HUES48 (cell line): ENCODE data around the gene ILDR1.

Source experiments
- H3K27ac ChIP-seq: one replicate; pipeline ENCODE4 v1.7.0; 2013; ENCODE audit warnings: low read depth, low read length, inconsistent platforms
- H3K27me3 ChIP-seq: 2 replicates; pipeline ENCODE4 v1.6.1; 2013; ENCODE audit warnings: mild to moderate bottlenecking, low read length; ENCODE audit not compliant: control insufficient read depth, insufficient read depth
- H3K36me3 ChIP-seq: 2 replicates; pipeline ENCODE4 v1.6.1; 2013; ENCODE audit warnings: low read length; ENCODE audit not compliant: control insufficient read depth, insufficient read depth
- H3K4me1 ChIP-seq: 2 replicates; pipeline ENCODE4 v1.6.1; 2013; ENCODE audit warnings: mild to moderate bottlenecking, low read length; ENCODE audit not compliant: control insufficient read depth, insufficient read depth
- H3K4me3 ChIP-seq: 2 replicates; pipeline ENCODE4 v1.5.1; 2013; ENCODE audit warnings: mild to moderate bottlenecking, low read depth, low read length
- H3K9ac ChIP-seq: 2 replicates; pipeline ENCODE4 v1.6.1; 2013; ENCODE audit warnings: mild to moderate bottlenecking, low read depth, low read length, moderate library complexity
- H3K9me3 ChIP-seq: 2 replicates; pipeline ENCODE4 v1.6.1; 2013; ENCODE audit warnings: low read length; ENCODE audit not compliant: control insufficient read depth, insufficient read depth

ILDR1 gene

DNA sequence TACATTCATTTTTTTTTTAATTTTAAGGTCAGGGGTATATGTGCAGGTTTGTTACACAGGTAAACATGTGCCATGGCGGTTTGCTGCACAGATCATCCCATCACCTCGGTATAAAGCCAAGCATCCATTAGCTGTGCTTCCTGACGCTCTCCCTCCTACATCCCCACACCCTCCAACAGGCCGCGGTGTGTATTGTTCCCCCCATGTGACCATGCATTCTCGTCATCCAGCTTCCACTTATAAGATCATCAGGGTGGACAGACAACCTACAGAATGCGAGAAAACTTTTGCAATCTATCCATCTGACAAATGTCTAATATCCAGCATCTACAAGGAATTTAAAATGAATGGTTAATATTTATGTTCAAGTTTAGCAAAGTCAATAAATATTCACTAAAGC, 19.4 kb downstream of the ILDR1 start:
- no peak overlapping the region for H3K9ac ChIP-seq
- H3K27ac ChIP-seq, result no peak overlapping the region
- peaks cover 14% of the 10 kb centered on the region for H3K4me1 ChIP-seq
- no peak overlapping the region for H3K4me3 ChIP-seq
- H3K36me3 ChIP-seq, result no peaks in the 10 kb centered on the region
- H3K27me3 ChIP-seq, result no peaks in the 10 kb centered on the region
- no peaks in the 10 kb centered on the region for H3K9me3 ChIP-seq

DNA sequence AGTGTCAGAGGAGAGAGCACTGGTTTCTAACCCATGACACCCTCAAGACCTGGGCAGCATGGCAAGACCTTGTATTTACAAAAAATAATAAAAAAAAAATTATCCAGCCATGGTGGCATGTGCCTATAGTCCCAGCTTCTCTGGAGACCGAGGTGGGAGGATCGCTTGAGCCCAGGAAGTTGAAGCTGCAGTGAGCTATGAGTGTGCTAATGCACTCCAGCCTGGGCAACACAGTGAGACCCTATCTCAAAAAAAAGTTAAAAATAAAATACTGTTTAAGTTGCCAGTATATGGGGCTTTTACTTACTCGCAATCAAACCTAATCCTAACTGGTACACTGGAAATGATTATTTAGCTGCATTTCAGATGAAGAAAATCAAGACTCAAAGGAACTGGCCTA, 20.2 kb downstream of the ILDR1 start:
- no peak overlapping the region for H3K27ac ChIP-seq
- no peaks in the 10 kb centered on the region for H3K27me3 ChIP-seq
- H3K4me3 ChIP-seq, result no peak overlapping the region
- no peaks in the 10 kb centered on the region for H3K9me3 ChIP-seq
- H3K36me3 ChIP-seq, result no peaks in the 10 kb centered on the region
- no peak overlapping the region for H3K9ac ChIP-seq
- H3K4me1 ChIP-seq, result peaks cover 14% of the 10 kb centered on the region

DNA sequence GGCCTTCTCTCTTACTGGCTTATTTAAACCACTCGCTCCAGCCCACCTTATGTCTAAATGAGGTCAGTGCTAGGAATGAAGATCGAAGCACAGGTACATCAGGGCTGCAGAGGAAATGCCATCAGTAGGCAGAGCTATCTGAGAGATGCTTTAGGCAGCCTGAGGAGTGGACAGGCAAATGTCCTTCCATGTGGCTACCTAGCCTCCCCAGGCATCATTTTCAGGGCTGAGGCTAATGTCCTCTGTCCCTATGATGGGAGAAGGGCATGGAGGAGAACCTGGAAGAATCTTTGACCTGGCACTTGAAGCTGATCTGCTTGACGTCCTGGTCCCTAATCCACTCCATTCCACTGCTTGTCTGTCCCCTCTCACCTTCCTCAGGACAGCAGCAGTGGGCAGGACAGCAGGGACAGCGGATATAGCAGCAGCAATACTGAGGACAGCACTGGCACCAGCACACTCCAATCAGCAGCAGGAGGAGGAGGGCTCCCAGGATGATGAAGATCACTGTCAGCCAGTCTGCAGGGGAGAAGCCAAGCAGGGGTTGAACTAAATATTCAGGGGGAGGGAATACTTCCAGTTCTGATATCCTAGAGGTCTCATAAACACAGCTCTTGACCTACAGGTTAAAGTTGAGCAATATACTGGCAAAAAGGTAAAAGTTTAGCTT, 21.0 kb downstream of the ILDR1 start:
- Histone ChIP-seq H3K9ac (no peak overlapping the region), H3K9me3 (no peaks in the 10 kb centered on the region), H3K4me1 (peaks cover 14% of the 10 kb centered on the region), H3K36me3 (no peaks in the 10 kb centered on the region), H3K4me3 (no peak overlapping the region), H3K27me3 (no peaks in the 10 kb centered on the region), H3K27ac (no peak overlapping the region)

DNA sequence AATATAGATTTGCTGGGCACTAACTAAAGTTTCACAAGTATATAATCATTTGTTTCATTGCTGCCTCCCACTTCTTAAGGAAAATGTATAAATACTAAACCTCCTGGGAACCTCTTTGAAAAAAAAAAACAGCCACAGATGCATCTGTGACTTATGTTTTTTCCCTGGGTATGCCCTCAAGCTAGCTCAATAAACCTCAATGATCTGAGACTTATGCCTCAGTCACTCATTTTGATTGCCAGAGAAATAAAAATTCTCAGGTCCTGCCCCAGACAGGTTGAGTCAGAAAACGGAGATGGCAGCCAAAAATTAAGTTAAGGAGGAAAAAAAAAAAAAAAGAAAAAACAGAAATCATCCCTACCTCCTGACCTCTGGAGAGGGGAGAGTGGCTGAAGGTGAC, 22.1 kb downstream of the ILDR1 start:
- peaks cover 16% of the 10 kb centered on the region for H3K4me1 ChIP-seq
- no peak overlapping the region for H3K27ac ChIP-seq
- H3K9ac ChIP-seq, result no peak overlapping the region
- no peak overlapping the region for H3K4me3 ChIP-seq
- no peaks in the 10 kb centered on the region for H3K36me3 ChIP-seq
- no peaks in the 10 kb centered on the region for H3K27me3 ChIP-seq
- no peaks in the 10 kb centered on the region for H3K9me3 ChIP-seq

DNA sequence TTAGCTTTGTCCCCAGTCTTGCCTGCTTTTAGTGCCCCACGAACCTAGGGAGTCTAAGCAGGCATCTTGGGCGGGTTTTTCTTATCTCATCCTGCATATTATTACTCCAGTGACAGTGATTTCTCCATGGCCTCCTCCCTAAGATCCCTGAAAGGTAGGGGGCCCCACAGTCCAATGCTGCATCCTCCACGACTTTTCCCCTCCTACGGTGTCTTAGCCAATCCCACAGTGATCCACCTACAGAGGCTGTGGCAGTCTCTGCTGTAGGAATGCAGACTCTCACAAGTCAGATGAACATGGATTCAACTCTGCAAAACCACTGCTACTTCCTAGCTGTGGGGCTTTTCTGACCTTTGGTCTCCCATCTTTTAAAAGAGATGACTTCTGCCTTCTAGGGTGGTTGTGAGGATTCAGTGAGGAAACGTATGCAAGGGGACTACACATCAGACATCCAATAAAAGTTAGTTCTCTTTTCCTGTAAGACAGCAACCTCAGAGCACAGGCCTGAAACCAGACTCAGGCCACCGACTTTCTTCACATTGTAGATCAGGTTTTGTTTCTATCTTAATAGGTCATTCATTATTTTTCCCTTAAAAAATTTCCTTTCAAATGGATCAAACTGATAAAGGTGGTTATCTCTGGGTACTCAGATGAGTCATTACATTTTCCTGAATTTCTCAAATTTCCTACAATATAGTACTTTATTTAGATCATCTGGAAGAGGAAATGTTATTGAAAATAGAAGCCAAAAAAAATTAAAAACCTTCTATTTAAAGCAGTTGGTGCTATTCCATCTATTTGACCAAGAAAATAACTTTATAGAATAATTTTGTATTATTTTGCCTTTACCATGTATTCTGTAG, 23.2 kb downstream of the ILDR1 start:
- H3K27me3 ChIP-seq, result no peaks in the 10 kb centered on the region

DNA sequence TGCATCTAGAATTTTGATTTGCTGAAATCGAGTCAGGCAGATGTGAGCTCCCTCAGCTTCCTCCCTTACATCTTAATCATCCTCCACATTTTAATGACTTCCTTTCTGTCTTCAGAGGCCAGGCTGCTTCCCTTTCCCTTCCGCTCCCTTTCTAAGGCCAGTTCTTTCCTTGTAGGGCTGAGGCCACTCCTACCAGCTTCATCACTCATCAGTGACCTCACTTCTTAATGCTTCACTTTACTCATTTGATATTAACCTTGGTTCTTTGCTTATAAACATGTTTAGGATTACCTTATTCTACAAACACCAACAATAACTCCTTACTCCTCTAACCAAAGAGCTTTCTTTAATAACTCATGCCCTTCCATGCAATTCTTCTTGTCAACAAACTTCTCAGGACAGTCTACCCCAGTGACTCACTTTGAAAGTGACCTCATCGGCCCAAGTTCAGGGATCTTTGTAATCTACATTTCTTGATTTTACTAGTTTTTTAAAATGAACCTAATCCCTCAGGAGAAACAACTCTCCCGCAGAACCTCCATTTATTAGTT, 23.9 kb downstream of the ILDR1 start:
- Histone ChIP-seq H3K27me3 (no peaks in the 10 kb centered on the region), H3K9ac (no peak overlapping the region), H3K4me1 (0 out of 2 replicates have a peak, but pooled peaks cover 10% of the 10 kb centered on the region), H3K36me3 (no peaks in the 10 kb centered on the region), H3K4me3 (no peak overlapping the region), H3K9me3 (no peaks in the 10 kb centered on the region), H3K27ac (no peak overlapping the region)

More for the DNA sequence above, 23.2 kb downstream of the ILDR1 start:
- H3K4me1 ChIP-seq, result 0 out of 2 replicates have a peak, but pooled peaks cover 10% of the 10 kb centered on the region
- H3K36me3 ChIP-seq, result no peaks in the 10 kb centered on the region
- no peak overlapping the region for H3K4me3 ChIP-seq
- no peak overlapping the region for H3K27ac ChIP-seq
- no peak overlapping the region for H3K9ac ChIP-seq
- H3K9me3 ChIP-seq, result no peaks in the 10 kb centered on the region

DNA sequence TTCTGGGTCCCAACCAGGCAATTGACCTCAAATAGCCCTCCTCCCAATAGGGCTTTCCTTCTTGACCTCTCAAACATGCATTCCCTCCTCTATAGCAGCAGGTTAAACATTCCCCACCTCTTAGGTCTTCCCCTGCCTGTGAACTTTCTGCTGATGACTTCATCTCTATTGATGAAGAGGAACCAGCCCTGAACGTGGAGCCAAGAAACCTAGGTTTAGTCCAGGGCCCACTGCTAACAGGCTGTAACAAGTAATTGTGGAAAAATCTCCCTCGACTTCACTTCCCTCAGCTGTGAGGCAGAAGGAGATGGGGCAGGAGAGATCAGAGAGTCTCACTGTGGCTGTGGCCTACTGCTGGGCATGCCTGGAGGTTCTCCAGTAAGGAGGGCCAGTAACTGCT, 24.7 kb downstream of the ILDR1 start:
- H3K27ac ChIP-seq, result no peak overlapping the region
- H3K27me3 ChIP-seq, result no peaks in the 10 kb centered on the region
- no peak overlapping the region for H3K4me3 ChIP-seq
- no peaks in the 10 kb centered on the region for H3K9me3 ChIP-seq
- 0 out of 2 replicates have a peak, but pooled peaks cover 10% of the 10 kb centered on the region for H3K4me1 ChIP-seq
- no peaks in the 10 kb centered on the region for H3K36me3 ChIP-seq
- no peak overlapping the region for H3K9ac ChIP-seq

DNA sequence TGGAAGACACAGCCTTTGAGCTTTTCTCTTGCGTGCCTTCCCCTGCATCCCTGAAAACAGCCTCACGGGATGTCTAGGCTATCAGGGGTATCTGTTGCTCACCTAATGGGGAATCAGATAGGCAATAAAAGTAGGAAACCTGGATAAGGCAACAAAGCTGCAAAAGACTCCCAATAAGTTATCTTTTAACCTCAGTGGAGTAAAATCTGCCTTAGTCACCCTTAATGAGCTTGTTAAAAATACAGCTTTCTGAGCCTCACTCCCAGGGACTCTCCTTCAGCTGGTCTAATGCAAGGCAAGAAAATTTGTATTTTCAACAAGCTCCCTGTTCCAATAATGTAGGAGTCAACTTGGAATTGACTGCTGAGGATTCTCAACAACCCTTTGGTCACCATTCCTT, 25.6 kb downstream of the ILDR1 start:
- Histone ChIP-seq H3K4me3 (no peak overlapping the region), H3K27ac (no peak overlapping the region), H3K27me3 (no peaks in the 10 kb centered on the region), H3K4me1 (0 out of 2 replicates have a peak, but pooled peaks cover 10% of the 10 kb centered on the region), H3K9ac (no peak overlapping the region), H3K9me3 (no peaks in the 10 kb centered on the region), H3K36me3 (no peaks in the 10 kb centered on the region)

DNA sequence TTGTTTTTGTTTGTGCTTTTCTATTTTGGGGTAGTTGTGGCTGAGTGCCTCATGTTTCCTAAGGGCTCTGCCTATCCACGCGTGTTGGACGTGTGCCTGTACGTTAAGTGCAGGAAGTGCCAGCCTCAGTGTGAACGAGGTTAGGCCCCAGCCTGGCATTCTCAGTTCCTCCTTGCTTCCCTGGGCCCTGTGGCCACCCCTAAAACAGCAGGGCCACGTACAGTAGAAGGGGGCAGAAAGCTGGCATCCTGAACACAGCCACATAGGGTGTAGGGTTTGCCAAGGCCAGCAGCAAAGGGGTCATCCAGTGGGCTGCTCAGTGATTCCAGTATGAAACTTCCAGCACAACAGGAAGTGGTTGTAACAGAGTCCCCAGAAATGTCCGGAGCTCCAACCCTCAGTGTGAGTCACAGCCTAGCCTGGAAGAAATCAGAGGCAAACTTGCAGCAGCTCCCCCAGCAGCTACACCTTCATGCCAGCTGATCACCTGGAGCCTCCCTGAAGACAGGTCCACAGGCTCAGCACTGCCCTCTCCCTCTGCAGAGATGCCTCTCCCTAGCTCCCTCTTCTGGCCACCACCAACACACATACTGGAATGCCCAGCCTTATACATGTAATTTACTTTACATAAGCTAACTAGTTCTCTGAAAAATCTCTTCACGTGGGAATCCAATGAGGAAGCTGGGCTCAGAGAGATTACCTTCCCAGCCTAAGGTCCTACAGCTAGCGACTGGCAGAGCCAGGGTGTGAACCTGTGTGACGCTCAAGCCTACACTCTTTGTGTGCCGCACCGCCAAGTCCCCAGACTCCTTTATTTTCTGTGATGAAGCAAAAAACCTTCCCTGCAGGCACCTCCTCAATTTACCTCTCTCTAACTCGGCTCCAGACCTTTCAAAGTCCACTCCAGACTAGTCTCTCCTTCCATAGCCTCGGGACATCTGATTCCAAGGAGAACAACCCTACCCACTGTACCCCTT, 26.6 kb downstream of the ILDR1 start:
- no peak overlapping the region for H3K9ac ChIP-seq
- H3K27me3 ChIP-seq, result no peaks in the 10 kb centered on the region
- H3K9me3 ChIP-seq, result no peaks in the 10 kb centered on the region
- H3K36me3 ChIP-seq, result no peaks in the 10 kb centered on the region
- no peak overlapping the region for H3K4me3 ChIP-seq
- no peak overlapping the region for H3K27ac ChIP-seq
- H3K4me1 ChIP-seq, result 0 out of 2 replicates have a peak, but pooled peaks cover 5% of the 10 kb centered on the region

DNA sequence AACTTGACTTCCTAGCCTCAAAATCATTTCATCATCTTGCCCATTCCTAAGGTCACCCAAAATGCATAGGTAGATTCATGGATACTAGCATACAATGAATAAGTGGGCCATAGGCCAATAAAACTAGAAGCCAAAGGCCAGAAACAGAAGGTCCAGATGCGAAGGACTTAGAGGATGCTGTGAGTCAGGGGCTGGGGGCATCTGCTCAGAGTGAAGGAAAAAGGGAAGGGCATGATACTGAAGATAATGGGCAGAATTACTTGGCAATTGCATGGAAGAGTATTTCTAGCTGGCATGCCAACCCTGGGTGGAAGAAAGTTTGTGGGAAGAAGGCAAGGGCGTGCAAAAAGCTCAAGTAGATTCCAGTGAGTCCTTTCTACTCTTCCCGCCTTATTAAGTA, 27.5 kb downstream of the ILDR1 start:
- H3K9me3 ChIP-seq, result no peaks in the 10 kb centered on the region
- no peaks in the 10 kb centered on the region for H3K36me3 ChIP-seq
- no peaks in the 10 kb centered on the region for H3K27me3 ChIP-seq
- H3K9ac ChIP-seq, result no peak overlapping the region
- H3K27ac ChIP-seq, result no peak overlapping the region
- no peak overlapping the region for H3K4me3 ChIP-seq
- H3K4me1 ChIP-seq, result 0 out of 2 replicates have a peak, but pooled peaks cover 2% of the 10 kb centered on the region
